Mucosa of stomach (tissue), 1 donor: ENCODE results near the gene NAPEPLD.
"Not testable (repeated sequence)": the region's sequence is repeated elsewhere in the genome, so short reads cannot be mapped to it uniquely, and the experiment has no call there.

Experiments
- H3K27me3 ChIP-seq: one replicate; pipeline ENCODE4 v1.7.0; 2013; ENCODE audit warnings: mild to moderate bottlenecking, low read length; ENCODE audit not compliant: control insufficient read depth, insufficient read depth
- H3K36me3 ChIP-seq: one replicate; pipeline ENCODE4 v1.7.0; 2013; ENCODE audit warnings: low read length; ENCODE audit not compliant: control insufficient read depth, insufficient read depth
- H3K4me1 ChIP-seq: one replicate; pipeline ENCODE4 v1.7.0; 2013; ENCODE audit warnings: mild to moderate bottlenecking, low read length; ENCODE audit not compliant: control insufficient read depth, insufficient read depth
- H3K4me3 ChIP-seq: one replicate; pipeline ENCODE4 v1.7.0; 2013; ENCODE audit warnings: low read length
- H3K9ac ChIP-seq: one replicate; pipeline ENCODE4 v1.7.0; 2013; ENCODE audit warnings: mild to moderate bottlenecking, low read length, moderate library complexity
- H3K9me3 ChIP-seq: one replicate; pipeline ENCODE4 v1.7.0; 2013; ENCODE audit warnings: mild to moderate bottlenecking, low read length, moderate library complexity; ENCODE audit not compliant: control insufficient read depth
- donor health status: Pancreatic carcinoma.

The NAPEPLD gene

GRCh38 chr7:103117465-103117864 is 31.4 kb downstream of the NAPEPLD start:
- H3K9me3 ChIP-seq: no peaks in the 10 kb centered on the region
- peaks cover 5% of the 10 kb centered on the region for H3K36me3 ChIP-seq
- no peaks in the 10 kb centered on the region for H3K4me1 ChIP-seq
- no peak overlapping the region for H3K9ac ChIP-seq
- no peaks in the 10 kb centered on the region for H3K27me3 ChIP-seq
- no peak overlapping the region for H3K4me3 ChIP-seq

- no peaks in the 10 kb centered on the region for H3K4me1 ChIP-seq
- H3K4me3 ChIP-seq: no peak overlapping the region
- H3K27me3 ChIP-seq: no peaks in the 10 kb centered on the region
- no peak overlapping the region for H3K9ac ChIP-seq
- peaks cover 5% of the 10 kb centered on the region for H3K36me3 ChIP-seq
- H3K9me3 ChIP-seq: no peaks in the 10 kb centered on the region
These were observed 31.9 kb downstream of the NAPEPLD start for GRCh38 chr7:103116991-103117390.

- no peak overlapping the region for H3K9ac ChIP-seq
- peaks cover 5% of the 10 kb centered on the region for H3K36me3 ChIP-seq
- no peak overlapping the region for H3K4me3 ChIP-seq
- no peaks in the 10 kb centered on the region for H3K4me1 ChIP-seq
- H3K27me3 ChIP-seq: no peaks in the 10 kb centered on the region
- H3K9me3 ChIP-seq: no peaks in the 10 kb centered on the region
These were observed 32.4 kb downstream of the NAPEPLD start for GRCh38 chr7:103116511-103116910.

GRCh38 chr7:103115771-103116170 is 33.1 kb downstream of the NAPEPLD start:
- H3K36me3 ChIP-seq: peaks cover 5% of the 10 kb centered on the region
- H3K4me1 ChIP-seq: no peaks in the 10 kb centered on the region
- no peaks in the 10 kb centered on the region for H3K27me3 ChIP-seq
- no peak overlapping the region for H3K9ac ChIP-seq
- no peaks in the 10 kb centered on the region for H3K9me3 ChIP-seq
- H3K4me3 ChIP-seq: no peak overlapping the region

GRCh38 chr7:103114576-103115008 is 34.3 kb downstream of the NAPEPLD start:
- no peak overlapping the region for H3K4me3 ChIP-seq
- H3K9ac ChIP-seq: no peak overlapping the region

DNA sequence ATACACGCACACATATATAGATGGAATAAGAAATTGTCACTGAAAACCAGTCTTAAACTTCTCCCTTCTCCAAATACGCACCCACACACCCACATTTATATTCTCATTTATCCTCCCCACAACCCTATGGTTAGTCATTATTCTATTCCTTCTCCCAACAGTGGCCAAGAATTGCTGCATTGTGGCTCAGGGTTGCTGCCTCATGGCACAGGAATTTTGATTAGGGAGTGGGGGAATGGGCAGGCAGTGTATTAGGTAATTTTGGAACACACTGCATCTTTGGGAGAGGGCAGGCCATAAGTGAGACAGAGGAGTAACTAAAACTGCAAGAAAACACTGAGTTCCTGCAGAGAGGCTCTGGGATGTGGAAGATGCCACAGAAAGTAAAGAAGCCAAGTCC is 35.7 kb downstream of the NAPEPLD start:
- Histone ChIP-seq H3K4me3 (no peak overlapping the region), H3K4me1 (no peaks in the 10 kb centered on the region), H3K36me3 (peaks cover 5% of the 10 kb centered on the region), H3K9ac (no peak overlapping the region), H3K9me3 (no peaks in the 10 kb centered on the region), H3K27me3 (no peaks in the 10 kb centered on the region)

More at GRCh38 chr7:103114576-103115008, 34.3 kb downstream of the NAPEPLD start:
- no peaks in the 10 kb centered on the region for H3K9me3 ChIP-seq
- H3K4me1 ChIP-seq: no peaks in the 10 kb centered on the region
- H3K36me3 ChIP-seq: peaks cover 5% of the 10 kb centered on the region
- H3K27me3 ChIP-seq: no peaks in the 10 kb centered on the region

GRCh38 chr7:103106703-103107070 is 42.2 kb downstream of the NAPEPLD start:
- H3K4me3 ChIP-seq, H3K36me3 ChIP-seq, H3K9me3 ChIP-seq, H3K27me3 ChIP-seq, H3K9ac ChIP-seq, H3K4me1 ChIP-seq: not testable (repeated sequence)

- Histone ChIP-seq H3K9me3 (no peaks in the 10 kb centered on the region), H3K4me1 (no peaks in the 10 kb centered on the region), H3K9ac (no peak overlapping the region), H3K36me3 (no peaks in the 10 kb centered on the region), H3K4me3 (no peak overlapping the region), H3K27me3 (no peaks in the 10 kb centered on the region)
These were observed 42.7 kb downstream of the NAPEPLD start for GRCh38 chr7:103106005-103106702.

DNA sequence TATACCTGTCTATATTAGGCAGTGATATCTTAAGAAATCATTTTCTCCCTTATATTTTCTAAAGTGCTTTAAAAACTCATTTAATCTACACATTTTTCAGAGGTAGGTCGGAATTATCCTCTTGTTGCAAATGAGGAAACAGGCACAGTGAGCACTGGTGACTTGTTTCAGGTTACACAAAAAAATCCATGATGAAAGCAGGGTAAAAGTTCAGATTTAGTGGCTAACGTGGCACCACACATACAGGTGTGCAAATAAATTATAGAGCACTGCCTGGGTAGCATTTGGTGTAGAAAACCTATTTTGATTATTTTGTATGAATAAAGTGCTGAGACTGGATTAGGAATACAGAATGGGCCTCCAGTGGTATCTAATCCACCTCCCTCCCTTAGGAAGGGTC is 47.4 kb downstream of the NAPEPLD start:
- H3K27me3 ChIP-seq: no peaks in the 10 kb centered on the region
- no peak overlapping the region for H3K4me3 ChIP-seq
- H3K9ac ChIP-seq: no peak overlapping the region
- H3K36me3 ChIP-seq: no peaks in the 10 kb centered on the region
- no peaks in the 10 kb centered on the region for H3K9me3 ChIP-seq
- no peaks in the 10 kb centered on the region for H3K4me1 ChIP-seq

DNA sequence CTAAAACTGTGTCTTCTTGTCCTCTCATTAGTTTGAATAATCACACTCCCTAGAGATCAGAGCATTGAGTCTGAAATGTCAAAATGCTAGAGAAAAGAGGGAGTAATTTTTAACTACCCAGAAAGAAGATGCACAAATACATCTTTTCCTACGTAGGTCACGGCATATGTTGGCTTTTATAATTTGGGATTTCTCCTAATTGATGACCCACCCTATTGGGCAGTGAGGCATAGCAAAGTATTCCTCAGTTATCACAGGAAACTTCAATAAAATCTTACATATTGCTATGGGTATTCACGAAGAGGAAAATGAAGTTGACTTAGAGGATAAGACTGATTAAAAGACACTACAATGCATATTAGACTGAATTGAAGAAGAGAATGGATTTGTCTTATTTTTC is 48.6 kb downstream of the NAPEPLD start:
- Histone ChIP-seq H3K36me3 (no peaks in the 10 kb centered on the region), H3K4me1 (no peaks in the 10 kb centered on the region), H3K27me3 (no peaks in the 10 kb centered on the region), H3K9me3 (no peaks in the 10 kb centered on the region), H3K4me3 (no peak overlapping the region), H3K9ac (no peak overlapping the region)

DNA sequence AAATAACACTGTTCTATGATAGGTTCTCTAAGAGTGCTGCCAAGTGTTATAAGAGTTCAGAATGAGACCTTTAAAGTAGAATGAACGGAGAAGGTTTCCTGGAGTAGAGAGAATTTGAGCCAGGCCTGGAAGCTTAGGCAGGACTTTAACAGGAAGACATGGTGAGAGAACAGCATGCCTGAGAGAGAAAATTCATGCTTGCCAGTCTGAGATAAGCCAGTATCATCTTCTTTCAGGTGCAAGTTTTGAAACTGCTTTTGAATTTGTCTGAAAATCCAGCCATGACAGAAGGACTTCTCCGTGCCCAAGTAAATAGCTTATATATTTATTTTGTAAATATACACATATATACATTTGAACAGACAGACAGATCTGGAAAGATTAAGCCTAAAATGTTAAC is 51.9 kb downstream of the NAPEPLD start:
- Histone ChIP-seq H3K36me3 (no peaks in the 10 kb centered on the region), H3K9me3 (no peaks in the 10 kb centered on the region), H3K9ac (no peak overlapping the region), H3K27me3 (no peaks in the 10 kb centered on the region), H3K4me3 (no peak overlapping the region), H3K4me1 (no peaks in the 10 kb centered on the region)

DNA sequence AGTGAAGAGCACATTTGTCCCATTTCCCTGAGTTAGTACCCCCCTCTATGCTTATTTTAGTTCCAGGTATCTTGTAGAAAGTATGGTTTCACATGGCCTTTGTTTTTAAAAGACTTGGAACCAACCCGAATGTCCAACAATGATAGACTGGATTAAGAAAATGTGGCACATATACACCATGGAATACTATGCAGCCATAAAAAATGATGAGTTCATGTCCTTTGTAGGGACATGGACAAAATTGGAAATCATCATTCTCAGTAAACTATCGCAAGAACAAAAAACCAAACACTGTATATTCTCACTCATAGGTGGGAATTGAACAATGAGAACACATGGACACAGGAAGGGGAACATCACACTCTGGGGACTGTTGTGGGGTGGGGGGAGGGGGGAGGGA is 53.3 kb downstream of the NAPEPLD start:
- H3K27me3 ChIP-seq, H3K4me1 ChIP-seq, H3K9me3 ChIP-seq, H3K36me3 ChIP-seq, H3K9ac ChIP-seq, H3K4me3 ChIP-seq: not testable (repeated sequence)

- Histone ChIP-seq H3K36me3 (no peaks in the 10 kb centered on the region), H3K9me3 (no peaks in the 10 kb centered on the region), H3K9ac (no peak overlapping the region), H3K4me3 (no peak overlapping the region), H3K4me1 (no peaks in the 10 kb centered on the region), H3K27me3 (no peaks in the 10 kb centered on the region)
These were observed 54.8 kb downstream of the NAPEPLD start for GRCh38 chr7:103094102-103094501.
